ENCODE data around the gene TAS2R41. TPM values are rescaled to one million over a fixed set of nuclear protein-coding genes. Genes with fewer than 3 reads are reported as not detected.

The TAS2R41 gene
- polyA plus RNA-seq, 1 donor (not counting 4 experiments of a cell fraction or from before 2014, with no cell fraction given): not detected

- TF ChIP-seq CTCF (optimal IDR thresholded peaks at IDR 0.05 in 1 of 3, IDR thresholded peaks at IDR 0.05 in 1 of 3, conservative IDR thresholded peaks at IDR 0.05 in 1 of 3; ENCODE audit: extremely low read depth in 1 of 3, insufficient read depth in 2 of 3, low read length in 3 of 3) (no peak), EZH2 (IDR thresholded peaks at IDR 0.05; ENCODE audit: low read length) (no peak)
- H2AFZ ChIP-seq (ENCODE audit: control insufficient read depth, low read length): peak overlapping the region; percentile 70
- dilution Hi-C loops (cut with MboI; ENCODE audit: extremely low pct_ligation_motif_present, low sequenced_read_pairs): no loop called here
- H3K9me3 ChIP-seq (ENCODE audit: control insufficient read depth, low read depth, low read length): no peaks in the 10 kb centered on the region
- FAIRE-seq (peak; percentile 93), DNase-seq (ENCODE audit: low read depth, low spot score) (peak; percentile 71)
- no peaks in the 10 kb centered on the region for H3K9me1 ChIP-seq (ENCODE audit: control insufficient read depth, extremely low read depth, insufficient read depth, low read length)
- H3K27ac ChIP-seq (ENCODE audit: control insufficient read depth, insufficient read depth, low read length): peak overlapping the region; percentile 64
- H3K4me3 ChIP-seq (ENCODE audit: control insufficient read depth in 2 of 3, extremely low read depth in 1 of 3, insufficient read depth in 2 of 3, low read depth in 1 of 3, low read length in 3 of 3): peak overlapping the region in 2 of 3 experiments; percentile 16 to 40
- H3K4me2 ChIP-seq (ENCODE audit: control insufficient read depth, extremely low read depth, insufficient read depth, low read depth, low read length): peak overlapping the region; percentile 85
- no peaks in the 10 kb centered on the region for H4K20me1 ChIP-seq (ENCODE audit: control insufficient read depth, extremely low read depth, insufficient read depth, low read length)
- peak overlapping the region; percentile 46 for H3K9ac ChIP-seq (ENCODE audit: control insufficient read depth, extremely low read depth, insufficient read depth, low read length)
- no peaks in the 10 kb centered on the region for H3K27me3 ChIP-seq (ENCODE audit: control insufficient read depth, extremely low read depth, insufficient read depth, low read length)
- no peaks in the 10 kb centered on the region for H3K79me2 ChIP-seq (ENCODE audit: control insufficient read depth, insufficient read depth, low read length)
- H3K4me1 ChIP-seq (ENCODE audit: control insufficient read depth, extremely low read depth, insufficient read depth, low read length): peaks cover 33% of the 10 kb centered on the region
- no peaks in the 10 kb centered on the region for H3K36me3 ChIP-seq (ENCODE audit: control insufficient read depth in 2 of 2, extremely low read depth in 1 of 2, insufficient read depth in 2 of 2, low read length in 2 of 2)
Measured at GRCh38 chr7:143434660-143435059, 43.0 kb upstream of the TAS2R41 start.

DNA sequence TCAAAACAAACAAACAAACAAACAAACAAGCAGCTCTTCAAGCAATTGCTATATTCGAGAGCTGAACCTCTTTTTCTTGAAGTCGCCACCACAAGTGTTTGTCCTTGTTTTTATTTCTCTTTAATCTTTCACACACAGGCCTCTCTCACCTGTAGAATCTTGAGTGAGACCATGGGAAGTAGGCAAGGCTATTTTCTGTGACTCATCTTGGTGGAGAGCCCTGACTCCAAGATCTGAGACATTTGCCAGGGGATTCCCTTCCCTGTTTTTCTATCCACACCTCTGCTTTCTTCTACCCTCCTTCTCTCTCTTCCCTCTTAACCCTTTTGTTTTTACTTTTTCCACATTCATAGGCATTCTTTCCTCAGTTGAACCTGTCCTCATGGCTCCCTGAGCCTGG lies 42.4 kb upstream of the TAS2R41 start:
- Histone ChIP-seq H3K9me1 (ENCODE audit: control insufficient read depth, extremely low read depth, insufficient read depth, low read length) (no peaks in the 10 kb centered on the region), H3K9me3 (ENCODE audit: control insufficient read depth, low read depth, low read length) (no peaks in the 10 kb centered on the region), H3K79me2 (ENCODE audit: control insufficient read depth, insufficient read depth, low read length) (no peaks in the 10 kb centered on the region), H3K27me3 (ENCODE audit: control insufficient read depth, extremely low read depth, insufficient read depth, low read length) (no peaks in the 10 kb centered on the region), H3K4me1 (ENCODE audit: control insufficient read depth, extremely low read depth, insufficient read depth, low read length) (peaks cover 28% of the 10 kb centered on the region), H4K20me1 (ENCODE audit: control insufficient read depth, extremely low read depth, insufficient read depth, low read length) (no peaks in the 10 kb centered on the region), H3K36me3 (ENCODE audit: control insufficient read depth in 2 of 2, extremely low read depth in 1 of 2, insufficient read depth in 2 of 2, low read length in 2 of 2) (no peaks in the 10 kb centered on the region), H3K27ac (ENCODE audit: control insufficient read depth, insufficient read depth, low read length) (peak overlapping the region; percentile 64), H2AFZ (ENCODE audit: control insufficient read depth, low read length) (peak overlapping the region; percentile 39), H3K9ac (ENCODE audit: control insufficient read depth, extremely low read depth, insufficient read depth, low read length) (peak overlapping the region; percentile 46), H3K4me3 (ENCODE audit: control insufficient read depth in 2 of 3, extremely low read depth in 1 of 3, insufficient read depth in 2 of 3, low read depth in 1 of 3, low read length in 3 of 3) (peak overlapping the region in 1 of 3 experiments; percentile 40), H3K4me2 (ENCODE audit: control insufficient read depth, extremely low read depth, insufficient read depth, low read depth, low read length) (peak overlapping the region; percentile 85)
- peak; percentile 23 for FAIRE-seq
- no peak for DNase-seq (ENCODE audit: low read depth, low spot score)
- TF ChIP-seq EZH2 (IDR thresholded peaks at IDR 0.05; ENCODE audit: low read length) (no peak), CTCF (optimal IDR thresholded peaks at IDR 0.05 in 1 of 3, IDR thresholded peaks at IDR 0.05 in 1 of 3, conservative IDR thresholded peaks at IDR 0.05 in 1 of 3; ENCODE audit: extremely low read depth in 1 of 3, insufficient read depth in 2 of 3, low read length in 3 of 3) (no peak)
- dilution Hi-C loops (cut with MboI; ENCODE audit: extremely low pct_ligation_motif_present, low sequenced_read_pairs): no loop called here
